MM.1S (cell line): ENCODE measurements around the gene CEP70.
A peak's percentile ranks its signal among the peaks of the same experiment; 100 is the strongest.
"Not testable (repeated sequence)": the region's sequence is repeated elsewhere in the genome, so short reads cannot be mapped to it uniquely, and the experiment has no call there.

ENCODE experiments used
- DNase-seq: peaks from one replicate; pipeline ENCODE4 v3.0.0-alpha.2; 2015
- H2AFZ ChIP-seq: fragments of 300-600 bp; sonication (generic); 2 replicates; pipeline ENCODE4 v1.6.0; 2016; ENCODE audit warnings: antibody characterized with exemption, low read length
- H3F3A ChIP-seq: fragments of 300-600 bp; sonication (generic); 2 replicates; pipeline ENCODE4 v1.6.1; 2016; ENCODE audit warnings: mild to moderate bottlenecking, antibody characterized with exemption, low read length, moderate library complexity, mixed read lengths; ENCODE audit not compliant: insufficient read depth
- H3K27ac ChIP-seq: fragments of 300-600 bp; sonication (generic); 2 replicates; pipeline ENCODE4 v1.5.1; 2016; ENCODE audit warnings: mild to moderate bottlenecking, low read length
- H3K27me3 ChIP-seq: fragments of 300-600 bp; sonication (generic); replicated peaks from 2 replicates; pipeline ENCODE4 v1.6.0; 2016; ENCODE audit warnings: low read length; ENCODE audit not compliant: insufficient read depth
- H3K36me3 ChIP-seq: fragments of 300-600 bp; sonication (generic); replicated peaks from 2 replicates; pipeline ENCODE4 v1.6.1; 2016; ENCODE audit warnings: mild to moderate bottlenecking, low read length, mixed read lengths; ENCODE audit not compliant: insufficient read depth
- H3K4me1 ChIP-seq: fragments of 300-600 bp; sonication (generic); 2 replicates; pipeline ENCODE4 v1.6.1; 2016; ENCODE audit warnings: low read length, mixed read lengths
- H3K4me2 ChIP-seq: fragments of 300-600 bp; sonication (generic); 2 replicates; pipeline ENCODE4 v1.6.0; 2016; ENCODE audit warnings: low read depth, low read length
- H3K4me3 ChIP-seq: fragments of 300-600 bp; sonication (generic); 2 replicates; pipeline ENCODE4 v1.5.1; 2016; ENCODE audit warnings: low read length, mixed read lengths
- H3K79me2 ChIP-seq: fragments of 300-600 bp; sonication (generic); 2 replicates; pipeline ENCODE4 v1.6.1; 2016; ENCODE audit warnings: mixed run types, low read length, mixed read lengths
- H3K9ac ChIP-seq: fragments of 300-600 bp; sonication (generic); 2 replicates; pipeline ENCODE4 v1.6.1; 2016; ENCODE audit warnings: low read length, mixed read lengths
- H3K9me2 ChIP-seq: fragments of 300-600 bp; sonication (generic); replicated peaks from 2 replicates; pipeline ENCODE4 v1.6.1; 2016; ENCODE audit warnings: mild to moderate bottlenecking, low read length, mixed read lengths; ENCODE audit not compliant: insufficient read depth
- H3K9me3 ChIP-seq: fragments of 300-600 bp; sonication (generic); replicated peaks from 2 replicates; pipeline ENCODE4 v1.6.1; 2016; ENCODE audit warnings: mild to moderate bottlenecking, low read length, mixed read lengths; ENCODE audit not compliant: insufficient read depth
- H4K20me1 ChIP-seq: fragments of 300-600 bp; sonication (generic); 2 replicates; pipeline ENCODE4 v1.6.1; 2016; ENCODE audit warnings: mild to moderate bottlenecking, low read length, moderate library complexity, mixed read lengths; ENCODE audit not compliant: insufficient read depth
- EZH2 ChIP-seq: fragments of 300-600 bp; sonication (generic); optimal IDR thresholded peaks from 2 replicates; pipeline ENCODE3; 2017; ENCODE audit warnings: low read depth, mild to moderate bottlenecking, antibody characterized with exemption, low read length, mixed read lengths
- EZH2phosphoT487 ChIP-seq: fragments of 300-600 bp; sonication (generic); IDR thresholded peaks from 2 replicates; pipeline ENCODE4 v1.6.1; 2018; ENCODE audit warnings: antibody characterized with exemption, low read length
- TF ChIP-seq, protein P1 (sequence below): fragments of 300-600 bp; sonication (generic); IDR thresholded peaks from 2 replicates; pipeline ENCODE4 v1.5.1; 2016; ENCODE audit warnings: antibody characterized with exemption, low read length, mixed read lengths

The CEP70 gene

DNA sequence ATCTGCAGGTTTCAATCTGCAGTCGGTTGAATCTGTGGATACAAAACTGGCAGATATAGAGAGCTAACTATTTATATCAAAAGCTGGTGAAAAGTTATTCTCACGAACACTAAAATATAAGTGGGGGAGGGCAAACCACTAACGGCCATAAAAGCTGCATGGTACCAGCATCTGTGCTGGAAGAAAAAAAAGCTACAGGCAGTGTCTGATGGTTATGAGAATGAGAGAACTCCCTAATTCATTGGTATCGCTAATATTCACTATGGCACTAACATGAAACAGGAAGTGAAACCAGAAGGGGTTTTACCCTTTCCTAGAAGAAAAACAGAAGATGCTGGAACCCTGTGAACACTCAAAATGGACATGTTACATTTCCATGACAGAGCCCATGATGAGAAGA is 15.9 kb downstream of the CEP70 start:
- peak overlapping the region; percentile 77 for H3K4me2 ChIP-seq
- no peaks in the 10 kb centered on the region for H3K9me3 ChIP-seq
- DNase-seq = peak; percentile 77
- H3K27me3 ChIP-seq = no peaks in the 10 kb centered on the region
- 0 out of 2 replicates have a peak overlapping the region, but pooled peaks have one; percentile 12 for H2AFZ ChIP-seq
- peak overlapping the region; percentile 32 for H3K4me3 ChIP-seq
- no peaks in the 10 kb centered on the region for H3K9me2 ChIP-seq
- H3K4me1 ChIP-seq = peaks cover 19% of the 10 kb centered on the region
- no peaks in the 10 kb centered on the region for H3K36me3 ChIP-seq
- H3K79me2 ChIP-seq = peaks cover 13% of the 10 kb centered on the region; the same call in 1 of the 2 replicates
- no peak overlapping the region for H3K9ac ChIP-seq
- no peaks in the 10 kb centered on the region for H4K20me1 ChIP-seq
- peak overlapping the region; percentile 53 for H3K27ac ChIP-seq
- H3F3A ChIP-seq = peaks cover 17% of the 10 kb centered on the region
- no peak for TF ChIP-seq EZH2
- TF ChIP-seq, protein P1, sequence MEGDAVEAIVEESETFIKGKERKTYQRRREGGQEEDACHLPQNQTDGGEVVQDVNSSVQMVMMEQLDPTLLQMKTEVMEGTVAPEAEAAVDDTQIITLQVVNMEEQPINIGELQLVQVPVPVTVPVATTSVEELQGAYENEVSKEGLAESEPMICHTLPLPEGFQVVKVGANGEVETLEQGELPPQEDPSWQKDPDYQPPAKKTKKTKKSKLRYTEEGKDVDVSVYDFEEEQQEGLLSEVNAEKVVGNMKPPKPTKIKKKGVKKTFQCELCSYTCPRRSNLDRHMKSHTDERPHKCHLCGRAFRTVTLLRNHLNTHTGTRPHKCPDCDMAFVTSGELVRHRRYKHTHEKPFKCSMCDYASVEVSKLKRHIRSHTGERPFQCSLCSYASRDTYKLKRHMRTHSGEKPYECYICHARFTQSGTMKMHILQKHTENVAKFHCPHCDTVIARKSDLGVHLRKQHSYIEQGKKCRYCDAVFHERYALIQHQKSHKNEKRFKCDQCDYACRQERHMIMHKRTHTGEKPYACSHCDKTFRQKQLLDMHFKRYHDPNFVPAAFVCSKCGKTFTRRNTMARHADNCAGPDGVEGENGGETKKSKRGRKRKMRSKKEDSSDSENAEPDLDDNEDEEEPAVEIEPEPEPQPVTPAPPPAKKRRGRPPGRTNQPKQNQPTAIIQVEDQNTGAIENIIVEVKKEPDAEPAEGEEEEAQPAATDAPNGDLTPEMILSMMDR = no peak
- TF ChIP-seq EZH2phosphoT487 = no peak

GRCh38 chr3:138573138-138573537 is 20.9 kb downstream of the CEP70 start:
- Histone ChIP-seq H3K4me1 (peaks cover 10% of the 10 kb centered on the region; the same call in 1 of the 2 replicates), H3K4me2 (no peak overlapping the region), H2AFZ (no peak overlapping the region), H3K4me3 (no peak overlapping the region), H3K27ac (no peak overlapping the region), H3F3A (peaks cover 5% of the 10 kb centered on the region; the same call in 1 of the 2 replicates), H3K9me3 (no peaks in the 10 kb centered on the region), H3K9me2 (no peaks in the 10 kb centered on the region), H4K20me1 (no peaks in the 10 kb centered on the region), H3K27me3 (no peaks in the 10 kb centered on the region), H3K79me2 (no peaks in the 10 kb centered on the region), H3K9ac (no peak overlapping the region), H3K36me3 (no peaks in the 10 kb centered on the region; the same call in 1 of the 2 replicates)
- TF ChIP-seq EZH2phosphoT487 = no peak
- TF ChIP-seq, protein P1 = no peak
- TF ChIP-seq EZH2 = no peak
- no peak for DNase-seq

DNA sequence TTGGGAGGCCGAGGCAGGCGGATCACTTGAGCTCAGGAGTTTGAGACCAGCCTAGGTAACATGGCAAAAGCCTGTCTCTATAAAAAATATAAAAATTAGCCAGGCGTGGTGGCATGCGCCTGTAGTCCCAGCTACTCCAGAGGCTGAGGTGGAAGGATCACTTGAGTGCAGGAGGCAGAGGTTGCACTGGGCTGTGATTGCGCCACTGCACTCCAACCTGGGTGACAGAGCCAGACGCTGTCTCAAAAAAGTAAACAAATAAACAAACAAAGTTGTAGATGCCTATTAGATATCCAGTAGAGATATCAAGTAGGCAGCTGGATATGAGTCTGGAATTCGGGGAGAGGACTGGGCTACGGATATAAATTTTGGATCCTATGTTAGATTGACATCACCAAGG is 24.4 kb downstream of the CEP70 start:
- not testable (repeated sequence) for DNase-seq, H3K36me3 ChIP-seq, H2AFZ ChIP-seq

DNA sequence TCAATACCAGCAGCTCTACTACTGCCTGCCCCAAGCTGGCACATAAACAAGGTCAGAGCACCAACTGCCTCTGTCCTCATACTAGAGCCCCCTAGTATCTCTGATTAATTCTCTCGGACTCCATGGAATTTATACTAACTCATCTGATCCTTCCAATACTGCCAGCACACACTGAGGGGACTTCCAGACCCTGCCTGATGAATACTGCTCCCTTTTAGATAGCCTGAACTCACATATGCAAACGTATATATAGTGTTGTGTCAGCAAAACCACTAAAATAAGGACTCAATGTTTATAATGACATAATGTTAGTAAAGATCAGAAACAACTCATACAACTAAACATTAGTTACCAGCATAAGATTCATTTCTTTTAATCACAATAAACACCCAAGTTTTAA is 25.0 kb downstream of the CEP70 start:
- Histone ChIP-seq H3K27ac (no peak overlapping the region), H3K36me3 (no peaks in the 10 kb centered on the region; the same call in 1 of the 2 replicates), H3K4me2 (no peak overlapping the region), H3K9me2 (no peaks in the 10 kb centered on the region), H2AFZ (no peak overlapping the region), H3K9me3 (no peaks in the 10 kb centered on the region), H3F3A (no peaks in the 10 kb centered on the region), H3K4me3 (no peak overlapping the region), H3K9ac (no peak overlapping the region), H3K27me3 (no peaks in the 10 kb centered on the region), H3K79me2 (no peaks in the 10 kb centered on the region), H3K4me1 (peaks cover 7% of the 10 kb centered on the region; the same call in 1 of the 2 replicates), H4K20me1 (no peaks in the 10 kb centered on the region)
- no peak for DNase-seq
- TF ChIP-seq, protein P1 = no peak
- no peak for TF ChIP-seq EZH2
- TF ChIP-seq EZH2phosphoT487 = no peak

More for the DNA sequence above, 24.4 kb downstream of the CEP70 start:
- H3K4me3 ChIP-seq, H3K4me1 ChIP-seq, H3K4me2 ChIP-seq, H3K27ac ChIP-seq, H4K20me1 ChIP-seq, H3K9ac ChIP-seq, H3K27me3 ChIP-seq, H3K9me3 ChIP-seq, H3K79me2 ChIP-seq, H3F3A ChIP-seq, H3K9me2 ChIP-seq: not testable (repeated sequence)
